Measurements from ENCODE around the gene SLC5A12. TPM values are rescaled to one million over a fixed set of nuclear protein-coding genes. Genes with fewer than 3 reads are reported as not detected.

The SLC5A12 gene
- total and polyA plus RNA-seq, 2 experiments from 2014 or later: 0.24 to 0.43 TPM

- in situ Hi-C loops (cut with MboI): no loop called here
- Histone ChIP-seq H3K9me2 (ENCODE audit: insufficient read depth) (no peaks in the 10 kb centered on the region), H3K4me3 (no peak overlapping the region), H4K20me1 (ENCODE audit: insufficient read depth) (no peaks in the 10 kb centered on the region), H3K9me3 (ENCODE audit: low read depth) (no peaks in the 10 kb centered on the region), H3K36me3 (ENCODE audit: low read depth) (no peaks in the 10 kb centered on the region), H3K4me2 (ENCODE audit: unreplicated experiment) (no peak overlapping the region), H2AFZ (no peak overlapping the region), H3K79me2 (ENCODE audit: insufficient read depth) (no peaks in the 10 kb centered on the region), H3K27me3 (replicated peaks; ENCODE audit: insufficient read depth) (no peaks in the 10 kb centered on the region), H3K27ac (no peak overlapping the region), H3K4me1 (ENCODE audit: insufficient read depth) (peaks cover 9% of the 10 kb centered on the region; the same call in 1 of the 2 replicates), H3F3A (ENCODE audit: insufficient read depth) (no peaks in the 10 kb centered on the region; the same call in 1 of the 2 replicates), H3K9ac (no peak overlapping the region)
- no peak for DNase-seq
- WGBS, 2 experiments (ENCODE audit: low coverage in 1 of 2, low lambda C conversion rate in 2 of 2, missing lambda C conversion rate in 2 of 2): 52 to 55% methylated on average over 5 of the region's 5 CpGs
- TF ChIP-seq EZH2 (IDR thresholded peaks at IDR 0.05; ENCODE audit: insufficient read depth, poor library complexity, severe bottlenecking): no peak
- no peak for TF ChIP-seq EZH2phosphoT487 (IDR thresholded peaks at IDR 0.05; ENCODE audit: insufficient read depth, low read depth)
Measured at GRCh38 chr11:26712497-26712896, 9.4 kb downstream of the SLC5A12 start.

- Histone ChIP-seq H3K9ac (no peak overlapping the region), H2AFZ (no peak overlapping the region), H3K9me3 (ENCODE audit: low read depth) (no peaks in the 10 kb centered on the region), H3K27ac (no peak overlapping the region), H3K79me2 (ENCODE audit: insufficient read depth) (no peaks in the 10 kb centered on the region), H3K4me1 (ENCODE audit: insufficient read depth) (peaks cover 12% of the 10 kb centered on the region; the same call in 1 of the 2 replicates), H3K27me3 (replicated peaks; ENCODE audit: insufficient read depth) (no peaks in the 10 kb centered on the region), H3F3A (ENCODE audit: insufficient read depth) (no peaks in the 10 kb centered on the region; the same call in 1 of the 2 replicates), H4K20me1 (ENCODE audit: insufficient read depth) (no peaks in the 10 kb centered on the region), H3K36me3 (ENCODE audit: low read depth) (no peaks in the 10 kb centered on the region), H3K4me2 (ENCODE audit: unreplicated experiment) (no peak overlapping the region), H3K9me2 (ENCODE audit: insufficient read depth) (no peaks in the 10 kb centered on the region), H3K4me3 (no peak overlapping the region)
- DNase-seq: no peak
- in situ Hi-C loops (cut with MboI): no loop called here
- TF ChIP-seq EZH2phosphoT487 (IDR thresholded peaks at IDR 0.05; ENCODE audit: insufficient read depth, low read depth) (no peak), EZH2 (IDR thresholded peaks at IDR 0.05; ENCODE audit: insufficient read depth, poor library complexity, severe bottlenecking) (no peak)
- WGBS, 2 experiments (ENCODE audit: low coverage in 1 of 2, low lambda C conversion rate in 2 of 2, missing lambda C conversion rate in 2 of 2): 85 to 91% methylated on average over 2 of the region's 2 CpGs
Measured at GRCh38 chr11:26710489-26710888, 11.4 kb downstream of the SLC5A12 start.

GRCh38 chr11:26708736-26709456 is 13.0 kb downstream of the SLC5A12 start:
- Histone ChIP-seq H3F3A (ENCODE audit: insufficient read depth) (no peaks in the 10 kb centered on the region; the same call in 1 of the 2 replicates), H2AFZ (no peak overlapping the region), H3K4me2 (ENCODE audit: unreplicated experiment) (no peak overlapping the region), H3K4me3 (no peak overlapping the region), H3K27ac (no peak overlapping the region), H3K79me2 (ENCODE audit: insufficient read depth) (no peaks in the 10 kb centered on the region), H4K20me1 (ENCODE audit: insufficient read depth) (no peaks in the 10 kb centered on the region), H3K9me2 (ENCODE audit: insufficient read depth) (no peaks in the 10 kb centered on the region), H3K4me1 (ENCODE audit: insufficient read depth) (peaks cover 16% of the 10 kb centered on the region; the same call in 1 of the 2 replicates), H3K9ac (no peak overlapping the region), H3K9me3 (ENCODE audit: low read depth) (no peaks in the 10 kb centered on the region), H3K36me3 (ENCODE audit: low read depth) (no peaks in the 10 kb centered on the region), H3K27me3 (replicated peaks; ENCODE audit: insufficient read depth) (no peaks in the 10 kb centered on the region)
- no peak for TF ChIP-seq EZH2phosphoT487 (IDR thresholded peaks at IDR 0.05; ENCODE audit: insufficient read depth, low read depth)
- no peak for TF ChIP-seq EZH2 (IDR thresholded peaks at IDR 0.05; ENCODE audit: insufficient read depth, poor library complexity, severe bottlenecking)
- in situ Hi-C loops (cut with MboI): no loop called here
- 19 to 28% methylated on average over 2 of the region's 2 CpGs for WGBS, 2 experiments (ENCODE audit: low coverage in 1 of 2, low lambda C conversion rate in 2 of 2, missing lambda C conversion rate in 2 of 2)
- no peak for DNase-seq

- Histone ChIP-seq H3K4me2 (ENCODE audit: unreplicated experiment) (no peak overlapping the region), H3F3A (ENCODE audit: insufficient read depth) (no peaks in the 10 kb centered on the region; the same call in 1 of the 2 replicates), H2AFZ (no peak overlapping the region), H3K36me3 (ENCODE audit: low read depth) (no peaks in the 10 kb centered on the region), H3K27me3 (replicated peaks; ENCODE audit: insufficient read depth) (no peaks in the 10 kb centered on the region), H4K20me1 (ENCODE audit: insufficient read depth) (no peaks in the 10 kb centered on the region), H3K79me2 (ENCODE audit: insufficient read depth) (no peaks in the 10 kb centered on the region), H3K9ac (no peak overlapping the region), H3K4me3 (no peak overlapping the region), H3K9me3 (ENCODE audit: low read depth) (no peaks in the 10 kb centered on the region), H3K27ac (no peak overlapping the region), H3K9me2 (ENCODE audit: insufficient read depth) (no peaks in the 10 kb centered on the region), H3K4me1 (ENCODE audit: insufficient read depth) (peaks cover 16% of the 10 kb centered on the region; the same call in 1 of the 2 replicates)
- no peak for TF ChIP-seq EZH2 (IDR thresholded peaks at IDR 0.05; ENCODE audit: insufficient read depth, poor library complexity, severe bottlenecking)
- no peak for TF ChIP-seq EZH2phosphoT487 (IDR thresholded peaks at IDR 0.05; ENCODE audit: insufficient read depth, low read depth)
- WGBS, 2 experiments (ENCODE audit: low coverage in 1 of 2, low lambda C conversion rate in 2 of 2, missing lambda C conversion rate in 2 of 2): 77 to 87% methylated on average over 1 of the region's 1 CpG
- in situ Hi-C loops (cut with MboI): no loop called here
- no peak for DNase-seq
Measured at GRCh38 chr11:26706181-26706580, 15.7 kb downstream of the SLC5A12 start.
